Keratinocyte (primary cell): Measurements from ENCODE around the gene SLIT3.

ENCODE experiments used
- CTCF ChIP-seq, 3 experiments: IDR thresholded peaks in 1 of 3; conservative IDR thresholded peaks in 1 of 3; optimal IDR thresholded peaks in 1 of 3; 2 replicates in 2 of 3; 3 replicates in 1 of 3; pipeline versions ENCODE3 to v1.5.1; 2011; ENCODE audit warnings: low read length in 3 of 3, mild to moderate bottlenecking in 3 of 3, moderate library complexity in 2 of 3, control low read depth in 1 of 3, inconsistent platforms in 1 of 3; ENCODE audit not compliant: insufficient read depth in 2 of 3; ENCODE audit errors: extremely low read depth in 1 of 3
- EZH2 ChIP-seq: IDR thresholded peaks from one replicate; pipeline ENCODE4 v1.6.1; 2012; ENCODE audit warnings: inconsistent platforms, mild to moderate bottlenecking, low read length, moderate library complexity

GRCh38 chr5:168685566-168685965 is 615.4 kb downstream of the SLIT3 start:
- TF ChIP-seq CTCF (optimal IDR thresholded peaks at IDR 0.05 in 1 of 3, IDR thresholded peaks at IDR 0.05 in 1 of 3, conservative IDR thresholded peaks at IDR 0.05 in 1 of 3; ENCODE audit: extremely low read depth in 1 of 3, insufficient read depth in 2 of 3, low read length in 3 of 3), result no peak
- no peak for TF ChIP-seq EZH2
